ENCODE results near the gene USP10.

Gene USP10

DNA sequence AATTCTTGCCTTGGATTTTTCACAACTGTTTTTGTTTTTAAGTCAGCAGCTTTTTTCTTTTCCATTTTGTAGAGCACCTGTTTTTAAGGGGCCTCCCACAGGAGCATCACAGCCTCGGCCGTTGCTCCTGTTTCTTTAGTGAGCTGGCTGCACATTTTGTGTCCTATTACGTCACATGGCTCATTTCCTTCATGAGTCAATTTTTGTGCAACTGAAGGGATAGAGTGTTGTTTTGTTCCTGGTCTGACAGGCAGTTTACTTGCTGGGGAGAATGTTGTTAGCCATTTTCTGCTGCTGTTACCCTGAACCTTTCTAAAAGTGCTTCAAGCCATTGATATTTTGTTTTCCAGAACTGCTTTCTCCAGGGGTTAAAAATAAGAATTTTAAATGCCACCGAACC lies 75.0 kb downstream of the USP10 start:
- peaks cover 81% of the 10 kb centered on the region for H3K36me3 ChIP-seq (ENCODE audit: insufficient read depth, low read length)
- H3K9me3 ChIP-seq (ENCODE audit: low read length): no peaks in the 10 kb centered on the region
- H3K27me3 ChIP-seq (ENCODE audit: insufficient read depth, low read length): no peaks in the 10 kb centered on the region
- no peak overlapping the region for H2AFZ ChIP-seq (ENCODE audit: low read depth, low read length)
- no peaks in the 10 kb centered on the region for H3K4me1 ChIP-seq (ENCODE audit: insufficient read depth, low read length)
- H3K4me3 ChIP-seq (ENCODE audit: low read length): no peak overlapping the region

DNA sequence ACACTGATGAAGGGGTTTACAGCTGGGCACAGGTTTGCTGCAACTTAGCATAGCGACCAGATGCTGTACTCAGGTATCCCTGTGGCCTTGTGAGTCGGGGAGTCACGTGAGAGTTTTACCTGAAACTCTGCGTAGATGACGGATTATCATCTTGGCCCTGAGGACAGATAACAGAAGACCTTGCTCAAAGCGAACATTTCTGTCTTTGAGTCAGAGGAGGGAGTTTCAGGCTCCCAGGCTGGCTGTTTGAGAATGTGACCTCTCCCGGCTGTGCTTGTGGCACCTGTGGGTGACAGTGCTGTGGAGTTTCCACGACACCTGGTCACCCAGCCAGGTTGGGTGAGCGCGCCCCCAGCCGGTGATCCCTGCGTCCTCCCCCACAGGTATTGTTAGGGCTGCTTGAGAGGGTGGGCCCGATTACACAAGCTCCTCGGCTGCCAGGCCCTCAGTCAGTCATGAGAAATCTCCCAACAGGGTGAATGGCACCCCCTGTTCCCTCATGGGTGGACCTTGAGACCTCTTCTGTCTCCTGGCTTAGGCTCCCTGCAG lies 75.5 kb downstream of the USP10 start:
- Histone ChIP-seq H3K27me3 (ENCODE audit: insufficient read depth, low read length) (no peaks in the 10 kb centered on the region), H3K4me3 (ENCODE audit: low read length) (no peak overlapping the region), H3K9me3 (ENCODE audit: low read length) (no peaks in the 10 kb centered on the region), H2AFZ (ENCODE audit: low read depth, low read length) (no peak overlapping the region), H3K4me1 (ENCODE audit: insufficient read depth, low read length) (no peaks in the 10 kb centered on the region), H3K36me3 (ENCODE audit: insufficient read depth, low read length) (peaks cover 83% of the 10 kb centered on the region)

DNA sequence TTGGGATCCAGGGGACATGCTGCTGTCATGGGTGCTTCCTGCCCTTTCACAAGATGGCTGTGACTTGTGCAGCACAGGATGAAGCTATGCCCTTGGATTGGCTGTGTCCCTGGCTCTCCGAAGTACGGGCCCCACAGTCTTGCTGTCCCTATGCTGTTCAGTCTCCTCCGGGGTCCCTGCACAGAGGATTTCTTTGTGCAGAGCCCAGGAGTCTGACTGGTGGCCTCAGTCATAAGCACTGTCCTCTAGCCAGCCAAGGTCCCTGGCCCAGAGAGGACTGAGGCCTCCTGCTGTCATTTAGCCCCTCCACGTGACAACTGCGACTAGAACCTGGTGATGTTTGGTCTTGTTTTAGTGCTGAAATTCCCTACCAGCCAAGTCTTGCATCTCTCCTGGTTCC lies 77.6 kb downstream of the USP10 start:
- Histone ChIP-seq H2AFZ (ENCODE audit: low read depth, low read length) (no peak overlapping the region), H3K4me3 (ENCODE audit: low read length) (no peak overlapping the region), H3K4me1 (ENCODE audit: insufficient read depth, low read length) (no peaks in the 10 kb centered on the region), H3K27me3 (ENCODE audit: insufficient read depth, low read length) (no peaks in the 10 kb centered on the region), H3K9me3 (ENCODE audit: low read length) (no peaks in the 10 kb centered on the region), H3K36me3 (ENCODE audit: insufficient read depth, low read length) (peaks cover 72% of the 10 kb centered on the region)

DNA sequence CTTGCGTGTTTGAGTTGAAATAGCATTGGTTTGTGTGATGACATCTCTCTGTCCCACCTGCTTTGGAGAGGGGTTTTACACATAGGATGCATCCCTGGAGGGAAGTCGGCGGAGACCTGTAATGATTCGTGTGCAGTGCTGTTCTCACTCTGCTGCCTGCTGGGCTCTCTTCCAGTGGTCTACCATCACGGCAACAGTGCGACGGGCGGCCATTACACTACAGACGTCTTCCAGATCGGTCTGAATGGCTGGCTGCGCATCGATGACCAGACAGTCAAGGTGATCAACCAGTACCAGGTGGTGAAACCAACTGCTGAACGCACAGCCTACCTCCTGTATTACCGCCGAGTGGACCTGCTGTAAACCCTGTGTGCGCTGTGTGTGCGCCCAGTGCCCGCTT lies 78.9 kb downstream of the USP10 start:
- H3K36me3 ChIP-seq (ENCODE audit: insufficient read depth, low read length): peaks cover 60% of the 10 kb centered on the region
- H2AFZ ChIP-seq (ENCODE audit: low read depth, low read length): no peak overlapping the region
- H3K27me3 ChIP-seq (ENCODE audit: insufficient read depth, low read length): no peaks in the 10 kb centered on the region
- H3K9me3 ChIP-seq (ENCODE audit: low read length): no peaks in the 10 kb centered on the region
- no peak overlapping the region for H3K4me3 ChIP-seq (ENCODE audit: low read length)
- H3K4me1 ChIP-seq (ENCODE audit: insufficient read depth, low read length): no peaks in the 10 kb centered on the region

DNA sequence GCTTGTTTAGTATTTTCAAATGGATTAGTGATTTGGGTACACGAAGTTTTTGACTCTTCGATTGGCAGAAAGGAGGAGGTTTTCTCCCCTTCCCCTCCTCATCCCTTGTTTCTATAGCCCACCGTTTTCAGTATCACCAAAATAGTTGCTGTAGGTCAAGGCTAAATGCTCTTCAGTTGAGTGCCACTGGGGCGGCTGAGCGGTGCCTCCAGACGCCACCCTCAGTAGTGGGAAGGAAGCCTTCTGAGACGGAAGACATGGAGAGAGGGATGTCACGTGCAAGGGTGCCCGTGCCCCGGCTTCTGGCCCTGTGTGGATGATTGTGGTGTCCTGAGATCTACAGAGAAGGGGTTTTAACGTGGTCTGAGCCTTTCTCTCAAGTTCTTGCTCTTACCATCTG lies 80.3 kb downstream of the USP10 start:
- Histone ChIP-seq H3K27me3 (ENCODE audit: insufficient read depth, low read length) (no peaks in the 10 kb centered on the region), H3K4me3 (ENCODE audit: low read length) (no peak overlapping the region), H3K36me3 (ENCODE audit: insufficient read depth, low read length) (peaks cover 49% of the 10 kb centered on the region), H2AFZ (ENCODE audit: low read depth, low read length) (no peak overlapping the region), H3K9me3 (ENCODE audit: low read length) (no peaks in the 10 kb centered on the region), H3K4me1 (ENCODE audit: insufficient read depth, low read length) (no peaks in the 10 kb centered on the region)

DNA sequence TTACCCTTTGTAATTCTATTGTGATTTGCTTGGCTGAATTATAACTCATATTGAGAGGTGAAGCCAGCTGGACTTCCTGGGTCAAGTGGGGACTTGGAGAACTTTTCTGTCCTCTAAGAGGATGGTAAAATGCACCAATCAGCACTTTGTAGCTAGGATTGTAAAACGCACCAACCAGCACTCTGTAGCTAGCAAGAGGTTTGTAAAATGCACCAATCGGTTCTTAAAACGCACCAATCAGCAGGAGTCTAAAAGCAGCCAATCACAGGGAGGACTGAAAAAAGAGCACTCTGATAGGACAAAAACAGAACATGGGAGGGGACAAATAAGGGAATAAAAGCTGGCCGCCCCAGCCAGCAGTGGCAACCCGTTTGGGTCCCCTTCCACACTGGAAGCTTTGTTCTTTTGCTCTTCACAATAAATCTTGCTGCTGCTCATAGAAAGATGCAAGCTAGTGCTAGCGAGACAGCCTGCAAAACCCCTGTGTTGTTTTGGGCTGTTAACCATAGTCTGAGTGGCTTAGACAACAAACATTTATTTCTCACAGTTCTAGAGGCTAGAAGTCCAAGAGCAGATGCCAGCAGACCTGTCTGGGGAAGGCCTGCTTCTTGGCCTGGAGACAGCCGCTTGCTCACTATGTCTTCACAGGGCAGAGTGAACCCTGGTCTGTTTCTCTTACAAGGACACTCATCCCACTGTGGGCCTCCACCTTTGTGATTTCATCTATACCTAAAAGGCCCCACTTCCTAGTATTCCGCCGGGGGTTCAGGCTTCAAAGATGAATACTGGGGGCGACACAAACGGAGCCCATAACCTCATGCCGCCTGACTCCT lies 81.0 kb downstream of the USP10 start:
- H3K4me1 ChIP-seq (ENCODE audit: insufficient read depth, low read length): no peaks in the 10 kb centered on the region
- no peaks in the 10 kb centered on the region for H3K9me3 ChIP-seq (ENCODE audit: low read length)
- H3K4me3 ChIP-seq (ENCODE audit: low read length): no peak overlapping the region
- H3K27me3 ChIP-seq (ENCODE audit: insufficient read depth, low read length): no peaks in the 10 kb centered on the region
- no peak overlapping the region for H2AFZ ChIP-seq (ENCODE audit: low read depth, low read length)
- peaks cover 42% of the 10 kb centered on the region for H3K36me3 ChIP-seq (ENCODE audit: insufficient read depth, low read length)

DNA sequence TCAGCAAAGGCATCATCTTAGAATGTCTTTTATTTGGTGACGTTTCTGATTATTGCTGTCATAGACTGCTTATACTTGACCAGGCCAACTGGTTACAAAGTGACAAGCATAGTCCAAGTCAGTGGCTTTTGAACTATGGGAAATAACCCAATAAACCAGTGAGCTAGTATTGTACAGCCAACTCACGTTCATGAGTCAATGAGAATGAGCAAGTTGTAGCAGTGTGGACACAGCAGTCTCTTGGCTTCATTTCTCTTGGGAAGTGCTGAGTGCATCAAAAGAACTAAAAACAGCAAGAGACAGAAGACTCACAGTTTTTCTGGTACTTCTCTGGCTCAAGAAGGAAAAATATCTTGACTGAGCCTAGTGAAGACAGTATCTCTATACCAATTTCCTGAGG lies 83.0 kb downstream of the USP10 start:
- Histone ChIP-seq H2AFZ (ENCODE audit: low read depth, low read length) (no peak overlapping the region), H3K27me3 (ENCODE audit: insufficient read depth, low read length) (no peaks in the 10 kb centered on the region), H3K36me3 (ENCODE audit: insufficient read depth, low read length) (peaks cover 22% of the 10 kb centered on the region), H3K4me1 (ENCODE audit: insufficient read depth, low read length) (peaks cover 4% of the 10 kb centered on the region), H3K9me3 (ENCODE audit: low read length) (no peaks in the 10 kb centered on the region), H3K4me3 (ENCODE audit: low read length) (no peak overlapping the region)

DNA sequence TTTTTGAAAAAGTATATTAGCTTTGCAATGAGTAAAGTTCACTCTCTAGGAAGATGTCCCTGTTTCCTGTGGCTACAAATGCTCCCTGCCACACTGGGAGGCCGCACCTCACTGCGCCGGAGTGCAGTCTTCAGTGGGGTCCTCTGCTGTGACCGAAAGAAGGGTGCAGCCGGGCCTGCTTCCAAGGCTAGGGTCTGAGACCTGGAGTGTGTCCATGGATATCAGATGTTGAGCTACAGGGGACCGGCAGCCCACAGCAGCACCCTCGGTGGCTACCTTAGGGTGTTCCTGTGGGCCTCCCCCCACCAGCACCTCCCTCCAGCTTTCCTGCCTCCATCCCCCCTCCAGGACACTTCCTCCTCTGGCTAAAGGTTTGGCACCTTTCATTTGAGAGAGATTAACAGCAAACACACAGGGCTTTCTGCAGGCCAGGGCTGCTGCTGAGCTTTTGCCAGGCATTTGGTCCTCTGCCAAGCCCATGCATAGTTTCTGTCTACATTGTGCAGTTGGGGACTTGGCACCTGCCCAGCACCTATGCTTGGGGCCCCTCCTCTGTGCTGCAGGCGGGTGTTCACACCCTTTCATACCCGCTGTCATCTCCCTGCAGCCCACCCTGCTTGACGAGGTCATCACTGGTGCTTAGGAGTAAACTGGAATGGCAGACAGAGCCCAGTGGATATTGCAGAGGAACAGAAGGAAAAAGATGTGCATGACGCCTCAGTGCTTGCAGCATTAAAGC lies 86.2 kb downstream of the USP10 start:
- Histone ChIP-seq H2AFZ (ENCODE audit: low read depth, low read length) (no peak overlapping the region), H3K4me1 (ENCODE audit: insufficient read depth, low read length) (peaks cover 4% of the 10 kb centered on the region), H3K36me3 (ENCODE audit: insufficient read depth, low read length) (no peaks in the 10 kb centered on the region), H3K9me3 (ENCODE audit: low read length) (no peaks in the 10 kb centered on the region), H3K4me3 (ENCODE audit: low read length) (no peak overlapping the region), H3K27me3 (ENCODE audit: insufficient read depth, low read length) (no peaks in the 10 kb centered on the region)

DNA sequence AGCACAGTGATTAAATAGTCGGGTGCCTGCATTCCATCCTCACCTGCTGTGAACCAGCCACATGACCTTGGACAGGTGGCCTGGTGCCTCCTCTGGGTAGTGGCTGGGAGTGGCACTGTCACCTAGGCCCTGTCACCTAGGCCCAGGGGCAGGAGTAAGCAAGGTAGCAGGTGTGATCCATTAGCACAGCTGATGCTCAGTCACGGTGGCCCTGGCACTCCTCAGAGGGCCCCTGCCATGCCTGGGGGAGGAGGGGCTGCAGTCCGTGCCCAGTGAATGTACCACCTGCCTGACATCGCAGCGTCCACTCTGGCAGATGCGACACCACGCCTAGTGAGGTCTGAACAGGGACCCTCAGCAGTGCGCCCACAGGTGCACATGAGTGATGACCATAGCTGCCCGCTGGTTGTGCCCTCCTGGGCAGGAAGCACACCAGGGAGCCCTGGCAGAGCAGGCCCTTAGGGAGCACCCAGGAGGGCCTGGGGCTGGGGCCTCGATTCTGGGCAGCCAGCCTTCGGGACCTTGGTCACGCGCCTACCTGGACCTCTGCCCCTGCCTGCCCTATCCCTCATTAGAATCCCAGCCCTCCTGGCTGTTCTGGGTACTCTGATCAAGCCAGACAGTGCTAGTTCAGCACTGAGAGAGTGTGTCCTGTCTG lies 86.9 kb downstream of the USP10 start:
- no peaks in the 10 kb centered on the region for H3K27me3 ChIP-seq (ENCODE audit: insufficient read depth, low read length)
- peaks cover 4% of the 10 kb centered on the region for H3K4me1 ChIP-seq (ENCODE audit: insufficient read depth, low read length)
- H3K4me3 ChIP-seq (ENCODE audit: low read length): no peak overlapping the region
- H2AFZ ChIP-seq (ENCODE audit: low read depth, low read length): no peak overlapping the region
- H3K9me3 ChIP-seq (ENCODE audit: low read length): no peaks in the 10 kb centered on the region
- H3K36me3 ChIP-seq (ENCODE audit: insufficient read depth, low read length): no peaks in the 10 kb centered on the region

DNA sequence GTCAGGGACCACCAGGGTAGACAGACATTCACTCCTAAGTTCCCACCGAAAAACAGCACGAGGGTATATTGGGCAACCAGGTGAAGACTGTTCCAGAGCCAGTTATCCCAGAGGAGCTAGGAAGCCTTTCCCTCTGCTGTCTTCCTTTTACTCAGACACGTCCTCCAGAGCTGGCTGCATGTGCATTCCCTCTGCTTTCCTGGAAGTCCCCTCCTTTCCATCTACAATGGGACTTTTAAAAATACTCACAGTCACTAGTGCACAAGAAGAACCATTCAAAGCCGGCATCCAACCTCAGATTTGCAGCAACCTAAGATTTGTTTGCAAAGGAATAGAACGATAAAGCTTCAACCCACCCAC lies 87.4 kb downstream of the USP10 start:
- Histone ChIP-seq H2AFZ (ENCODE audit: low read depth, low read length) (no peak overlapping the region), H3K9me3 (ENCODE audit: low read length) (no peaks in the 10 kb centered on the region), H3K36me3 (ENCODE audit: insufficient read depth, low read length) (no peaks in the 10 kb centered on the region), H3K27me3 (ENCODE audit: insufficient read depth, low read length) (no peaks in the 10 kb centered on the region), H3K4me1 (ENCODE audit: insufficient read depth, low read length) (peaks cover 4% of the 10 kb centered on the region), H3K4me3 (ENCODE audit: low read length) (no peak overlapping the region)

DNA sequence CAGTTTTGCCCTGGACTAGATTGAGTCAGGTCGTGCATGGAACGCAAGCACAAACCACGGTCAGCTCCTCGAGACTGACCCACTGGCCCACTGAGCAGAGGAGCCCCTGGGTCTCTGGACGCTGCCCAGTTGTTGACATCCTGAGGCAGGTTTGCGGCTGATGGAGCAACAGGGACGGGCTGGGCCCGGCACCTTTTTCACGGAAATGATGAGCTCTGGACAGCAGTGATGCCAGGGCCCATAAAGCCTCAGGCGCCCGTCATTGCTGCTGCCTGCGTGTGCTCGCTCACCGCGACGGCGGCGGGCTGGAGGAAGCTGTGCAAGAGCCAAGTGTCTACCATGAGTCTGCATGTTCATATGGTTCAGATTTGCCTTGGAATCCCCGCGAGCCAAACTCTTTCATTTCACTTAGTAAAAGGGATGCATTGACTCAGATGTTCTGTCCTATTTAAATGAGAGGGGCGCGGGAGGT lies 89.2 kb downstream of the USP10 start:
- no peaks in the 10 kb centered on the region for H3K27me3 ChIP-seq (ENCODE audit: insufficient read depth, low read length)
- no peak overlapping the region for H2AFZ ChIP-seq (ENCODE audit: low read depth, low read length)
- H3K4me1 ChIP-seq (ENCODE audit: insufficient read depth, low read length): peaks cover 4% of the 10 kb centered on the region
- H3K4me3 ChIP-seq (ENCODE audit: low read length): no peak overlapping the region
- no peaks in the 10 kb centered on the region for H3K9me3 ChIP-seq (ENCODE audit: low read length)
- H3K36me3 ChIP-seq (ENCODE audit: insufficient read depth, low read length): no peaks in the 10 kb centered on the region

DNA sequence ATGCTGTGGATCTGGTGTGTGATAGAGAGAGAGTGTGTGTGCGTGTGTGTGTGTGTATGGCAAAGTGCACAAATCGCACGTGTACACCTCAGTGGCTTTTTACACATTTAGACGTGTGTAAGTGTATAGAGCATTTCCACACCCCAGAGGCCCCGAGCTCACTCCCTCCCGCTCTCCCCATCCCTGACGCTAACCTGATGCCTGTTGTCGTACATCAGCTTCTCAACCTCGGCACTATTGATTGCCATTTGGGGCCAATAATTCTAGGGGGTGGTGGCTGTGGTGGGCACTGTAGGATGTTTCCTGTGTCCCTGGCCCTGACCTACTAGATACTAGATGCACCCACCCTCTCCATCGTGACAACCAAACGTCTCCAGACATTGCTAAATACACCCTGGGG lies 89.6 kb downstream of the USP10 start:
- H3K36me3 ChIP-seq (ENCODE audit: insufficient read depth, low read length): no peaks in the 10 kb centered on the region
- no peak overlapping the region for H3K4me3 ChIP-seq (ENCODE audit: low read length)
- no peaks in the 10 kb centered on the region for H3K27me3 ChIP-seq (ENCODE audit: insufficient read depth, low read length)
- H3K4me1 ChIP-seq (ENCODE audit: insufficient read depth, low read length): peaks cover 4% of the 10 kb centered on the region
- H3K9me3 ChIP-seq (ENCODE audit: low read length): no peaks in the 10 kb centered on the region
- H2AFZ ChIP-seq (ENCODE audit: low read depth, low read length): no peak overlapping the region

DNA sequence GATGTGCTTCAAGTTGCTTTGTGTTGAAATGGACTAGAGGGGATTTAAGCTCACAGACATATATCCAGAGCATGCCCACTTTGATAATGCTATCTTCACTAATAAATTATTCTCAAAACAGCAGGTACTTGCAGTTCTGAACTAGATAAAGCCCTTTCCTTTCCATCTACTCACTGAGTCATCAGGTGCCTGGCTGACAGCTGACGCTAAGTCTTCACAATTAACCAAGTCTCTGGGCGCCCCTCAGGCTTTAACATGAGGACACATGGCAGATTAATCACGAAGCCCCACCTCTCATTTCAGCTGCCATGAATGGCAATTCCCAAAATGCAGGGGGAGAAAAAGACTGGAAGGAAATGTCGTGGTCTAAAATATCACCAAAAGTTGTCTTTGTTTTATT lies 90.5 kb downstream of the USP10 start:
- no peaks in the 10 kb centered on the region for H3K27me3 ChIP-seq (ENCODE audit: insufficient read depth, low read length)
- H3K4me1 ChIP-seq (ENCODE audit: insufficient read depth, low read length): peaks cover 4% of the 10 kb centered on the region
- H3K36me3 ChIP-seq (ENCODE audit: insufficient read depth, low read length): no peaks in the 10 kb centered on the region
- H3K9me3 ChIP-seq (ENCODE audit: low read length): no peaks in the 10 kb centered on the region
- H3K4me3 ChIP-seq (ENCODE audit: low read length): no peak overlapping the region
- no peak overlapping the region for H2AFZ ChIP-seq (ENCODE audit: low read depth, low read length)
